Measurements from ENCODE around the gene RND1. TPM values are rescaled to one million over a fixed set of nuclear protein-coding genes. Genes with fewer than 3 reads are reported as not detected.
A peak's percentile ranks its signal among the peaks of the same experiment; 100 is the strongest.

RND1 gene
- total RNA-seq, 1 donor from 2014 or later: 2.4 TPM

DNA sequence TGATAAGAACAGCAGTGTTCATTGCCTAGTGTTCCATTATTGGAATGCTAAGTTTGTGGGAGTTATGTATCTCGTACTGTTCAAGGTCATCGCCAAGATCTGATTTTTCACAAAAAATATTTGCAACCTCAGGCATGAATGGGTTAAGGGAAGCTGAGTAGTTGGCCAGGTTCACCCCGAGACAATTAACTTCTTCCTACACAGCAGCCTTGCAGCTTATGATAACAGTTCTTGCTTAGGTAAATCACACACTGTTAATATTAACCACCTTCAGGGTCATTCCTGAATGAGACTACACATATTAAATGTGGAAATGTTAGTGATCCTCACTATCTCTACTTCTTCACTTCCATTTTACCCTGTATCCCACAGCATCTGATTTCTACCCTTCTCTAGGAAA, 41.6 kb upstream of the RND1 start:
- no peaks in the 10 kb centered on the region for H3K27me3 Mint-ChIP-seq (ENCODE audit: low read depth, unreplicated experiment)
- Histone ChIP-seq H3K79me2 (ENCODE audit: insufficient read depth, low read length) (no peaks in the 10 kb centered on the region), H4K20me1 (ENCODE audit: insufficient read depth, low read length) (no peaks in the 10 kb centered on the region), H3K9me3 (ENCODE audit: insufficient read depth, low read depth, low read length) (no peaks in the 10 kb centered on the region), H3K9ac (ENCODE audit: low read length) (no peak overlapping the region), H3K4me1 (ENCODE audit: insufficient read depth, low read length) (no peaks in the 10 kb centered on the region), H3K27ac (ENCODE audit: low read depth, low read length) (no peak overlapping the region), H3K4me3 (ENCODE audit: insufficient read depth, low read depth, low read length) (no peak overlapping the region), H3K27me3 (ENCODE audit: insufficient read depth, low read length) (no peaks in the 10 kb centered on the region), H2AFZ (ENCODE audit: low read depth, low read length) (no peak overlapping the region), H3K36me3 (ENCODE audit: insufficient read depth, low read length) (no peaks in the 10 kb centered on the region), H3K4me2 (ENCODE audit: low read length) (no peak overlapping the region)
- no peaks in the 10 kb centered on the region for H3K9me3 Mint-ChIP-seq (ENCODE audit: unreplicated experiment)
- no peak overlapping the region for H3K27ac Mint-ChIP-seq (ENCODE audit: unreplicated experiment)
- H3K4me3 Mint-ChIP-seq (ENCODE audit: unreplicated experiment): no peak overlapping the region
- TF ChIP-seq, protein P1, sequence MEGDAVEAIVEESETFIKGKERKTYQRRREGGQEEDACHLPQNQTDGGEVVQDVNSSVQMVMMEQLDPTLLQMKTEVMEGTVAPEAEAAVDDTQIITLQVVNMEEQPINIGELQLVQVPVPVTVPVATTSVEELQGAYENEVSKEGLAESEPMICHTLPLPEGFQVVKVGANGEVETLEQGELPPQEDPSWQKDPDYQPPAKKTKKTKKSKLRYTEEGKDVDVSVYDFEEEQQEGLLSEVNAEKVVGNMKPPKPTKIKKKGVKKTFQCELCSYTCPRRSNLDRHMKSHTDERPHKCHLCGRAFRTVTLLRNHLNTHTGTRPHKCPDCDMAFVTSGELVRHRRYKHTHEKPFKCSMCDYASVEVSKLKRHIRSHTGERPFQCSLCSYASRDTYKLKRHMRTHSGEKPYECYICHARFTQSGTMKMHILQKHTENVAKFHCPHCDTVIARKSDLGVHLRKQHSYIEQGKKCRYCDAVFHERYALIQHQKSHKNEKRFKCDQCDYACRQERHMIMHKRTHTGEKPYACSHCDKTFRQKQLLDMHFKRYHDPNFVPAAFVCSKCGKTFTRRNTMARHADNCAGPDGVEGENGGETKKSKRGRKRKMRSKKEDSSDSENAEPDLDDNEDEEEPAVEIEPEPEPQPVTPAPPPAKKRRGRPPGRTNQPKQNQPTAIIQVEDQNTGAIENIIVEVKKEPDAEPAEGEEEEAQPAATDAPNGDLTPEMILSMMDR (IDR thresholded peaks at IDR 0.05; ENCODE audit: insufficient read depth, low read depth, low read length): no peak
- no peak for TF ChIP-seq EZH2 (IDR thresholded peaks at IDR 0.05; ENCODE audit: insufficient read depth, low read length)
- DNase-seq (ENCODE audit: low read depth) (no peak), FAIRE-seq (no peak)
- no peaks in the 10 kb centered on the region for H3K36me3 Mint-ChIP-seq (ENCODE audit: low read depth, unreplicated experiment)
- H3K4me1 Mint-ChIP-seq (ENCODE audit: low read depth, unreplicated experiment): no peaks in the 10 kb centered on the region

- no peaks in the 10 kb centered on the region for H3K36me3 Mint-ChIP-seq (ENCODE audit: low read depth, unreplicated experiment)
- no peaks in the 10 kb centered on the region for H3K9me3 Mint-ChIP-seq (ENCODE audit: unreplicated experiment)
- Histone ChIP-seq H3K79me2 (ENCODE audit: insufficient read depth, low read length) (no peaks in the 10 kb centered on the region), H3K27me3 (ENCODE audit: insufficient read depth, low read length) (no peaks in the 10 kb centered on the region), H2AFZ (ENCODE audit: low read depth, low read length) (peak overlapping the region; percentile 93), H3K4me2 (ENCODE audit: low read length) (peak overlapping the region; percentile 92), H3K36me3 (ENCODE audit: insufficient read depth, low read length) (no peaks in the 10 kb centered on the region), H3K27ac (ENCODE audit: low read depth, low read length) (no peak overlapping the region), H3K4me1 (ENCODE audit: insufficient read depth, low read length) (no peaks in the 10 kb centered on the region), H3K4me3 (ENCODE audit: insufficient read depth, low read depth, low read length) (peak overlapping the region; percentile 63), H3K9me3 (ENCODE audit: insufficient read depth, low read depth, low read length) (no peaks in the 10 kb centered on the region), H3K9ac (ENCODE audit: low read length) (peak overlapping the region; percentile 78), H4K20me1 (ENCODE audit: insufficient read depth, low read length) (no peaks in the 10 kb centered on the region)
- peak overlapping the region; percentile 84 for H3K4me3 Mint-ChIP-seq (ENCODE audit: unreplicated experiment)
- no peaks in the 10 kb centered on the region for H3K4me1 Mint-ChIP-seq (ENCODE audit: low read depth, unreplicated experiment)
- H3K27ac Mint-ChIP-seq (ENCODE audit: unreplicated experiment): no peak overlapping the region
- DNase-seq (ENCODE audit: low read depth): peak; percentile 81
- FAIRE-seq: no peak
- peaks cover 2% of the 10 kb centered on the region for H3K27me3 Mint-ChIP-seq (ENCODE audit: low read depth, unreplicated experiment)
- TF ChIP-seq EZH2 (IDR thresholded peaks at IDR 0.05; ENCODE audit: insufficient read depth, low read length): no peak
- TF ChIP-seq, protein P1 (IDR thresholded peaks at IDR 0.05; ENCODE audit: insufficient read depth, low read depth, low read length): peak; percentile 58
Observed at GRCh38 chr12:48903982-48904411, 38.3 kb upstream of the RND1 start.

GRCh38 chr12:48903363-48903981, 37.8 kb upstream of the RND1 start:
- Mint-ChIP-seq H3K36me3 (ENCODE audit: low read depth, unreplicated experiment) (no peaks in the 10 kb centered on the region), H3K27me3 (ENCODE audit: low read depth, unreplicated experiment) (peaks cover 5% of the 10 kb centered on the region), H3K9me3 (ENCODE audit: unreplicated experiment) (no peaks in the 10 kb centered on the region), H3K4me1 (ENCODE audit: low read depth, unreplicated experiment) (no peaks in the 10 kb centered on the region), H3K4me3 (ENCODE audit: unreplicated experiment) (no peak overlapping the region), H3K27ac (ENCODE audit: unreplicated experiment) (no peak overlapping the region)
- Histone ChIP-seq H3K27me3 (ENCODE audit: insufficient read depth, low read length) (no peaks in the 10 kb centered on the region), H3K36me3 (ENCODE audit: insufficient read depth, low read length) (no peaks in the 10 kb centered on the region), H3K9me3 (ENCODE audit: insufficient read depth, low read depth, low read length) (no peaks in the 10 kb centered on the region), H3K4me1 (ENCODE audit: insufficient read depth, low read length) (no peaks in the 10 kb centered on the region), H4K20me1 (ENCODE audit: insufficient read depth, low read length) (no peaks in the 10 kb centered on the region), H2AFZ (ENCODE audit: low read depth, low read length) (no peak overlapping the region), H3K79me2 (ENCODE audit: insufficient read depth, low read length) (no peaks in the 10 kb centered on the region), H3K4me2 (ENCODE audit: low read length) (peak overlapping the region; percentile 92), H3K4me3 (ENCODE audit: insufficient read depth, low read depth, low read length) (no peak overlapping the region), H3K27ac (ENCODE audit: low read depth, low read length) (no peak overlapping the region), H3K9ac (ENCODE audit: low read length) (no peak overlapping the region)
- TF ChIP-seq EZH2 (IDR thresholded peaks at IDR 0.05; ENCODE audit: insufficient read depth, low read length): no peak
- TF ChIP-seq, protein P1 (IDR thresholded peaks at IDR 0.05; ENCODE audit: insufficient read depth, low read depth, low read length): no peak
- DNase-seq (ENCODE audit: low read depth) (no peak), FAIRE-seq (no peak)

Measured in astrocyte (in vitro differentiated cells and primary cell).